Measurements from ENCODE around the gene SEL1L. TPM values are rescaled to one million over a fixed set of nuclear protein-coding genes. Genes with fewer than 3 reads are reported as not detected.

SEL1L gene
- total RNA-seq, 1 donor from 2014 or later: 71.9 TPM

DNA sequence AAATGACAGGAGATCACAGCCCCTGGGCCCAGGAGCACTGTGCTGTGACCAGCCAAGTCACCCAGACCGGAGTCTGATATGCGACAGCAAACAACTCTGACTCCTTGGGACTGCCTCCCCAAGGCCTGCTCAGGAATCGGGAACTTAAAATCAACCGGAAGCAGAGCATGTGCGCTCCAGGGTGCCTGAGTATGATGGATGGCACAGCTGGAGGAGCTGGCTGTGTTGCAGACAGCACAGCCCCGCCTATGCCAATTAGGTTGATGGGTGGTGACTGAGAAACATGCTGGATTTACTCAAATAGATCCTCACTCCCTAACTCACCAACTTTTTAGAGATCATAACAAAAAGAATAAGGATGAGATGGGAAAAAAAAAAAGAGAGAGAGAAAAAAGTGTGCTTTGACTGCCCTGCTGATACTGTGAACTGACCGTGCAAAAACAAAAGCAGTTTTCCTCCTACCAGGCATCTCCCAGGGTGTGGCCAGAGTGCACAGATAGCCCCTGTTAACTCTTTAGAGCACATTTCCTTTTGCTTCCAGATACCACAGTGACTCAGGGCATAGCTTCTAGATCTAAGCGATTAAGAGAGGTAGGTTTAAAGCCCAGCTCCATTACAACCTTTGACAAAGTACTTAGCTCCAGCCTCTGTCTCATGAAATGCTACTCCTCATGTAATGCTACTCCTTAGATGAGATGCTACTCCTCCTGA lies 106.2 kb downstream of the SEL1L start:
- no peak overlapping the region for H3K27ac Mint-ChIP-seq (ENCODE audit: unreplicated experiment)
- peaks cover 3% of the 10 kb centered on the region for H3K27me3 Mint-ChIP-seq (ENCODE audit: unreplicated experiment)
- H3K9me3 Mint-ChIP-seq (ENCODE audit: unreplicated experiment): no peaks in the 10 kb centered on the region
- H3K4me1 Mint-ChIP-seq (ENCODE audit: unreplicated experiment): peaks cover 28% of the 10 kb centered on the region
- no peak for DNase-seq (ENCODE audit: low spot score)
- TF ChIP-seq CTCF (IDR thresholded peaks at IDR 0.05; ENCODE audit: unreplicated experiment): no peak
- no peaks in the 10 kb centered on the region for H3K36me3 Mint-ChIP-seq (ENCODE audit: low read depth, unreplicated experiment)
- no peak overlapping the region for H3K4me3 Mint-ChIP-seq (ENCODE audit: unreplicated experiment)

DNA sequence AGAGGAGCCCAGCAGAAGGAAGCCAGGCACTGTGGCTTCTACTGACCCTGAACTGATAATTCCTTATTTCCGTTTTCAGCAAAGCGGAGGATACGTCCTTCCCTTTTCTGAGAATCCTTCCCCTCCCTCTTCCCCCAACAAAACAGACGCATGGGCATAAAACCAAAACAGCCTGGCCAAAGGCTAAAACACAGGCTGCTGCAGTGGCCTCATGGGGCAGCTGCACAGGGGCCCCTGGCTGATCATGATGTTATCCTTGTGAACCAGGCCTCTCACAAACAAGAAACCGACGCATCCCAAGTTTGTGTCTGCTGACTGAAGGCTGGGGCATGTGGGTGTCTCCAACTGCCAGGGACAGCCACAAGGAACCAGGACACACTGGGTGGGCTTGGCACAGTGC lies 110.1 kb downstream of the SEL1L start:
- Mint-ChIP-seq H3K27ac (ENCODE audit: unreplicated experiment) (peak overlapping the region; percentile 70), H3K36me3 (ENCODE audit: low read depth, unreplicated experiment) (no peaks in the 10 kb centered on the region), H3K4me1 (ENCODE audit: unreplicated experiment) (peaks cover 30% of the 10 kb centered on the region), H3K9me3 (ENCODE audit: unreplicated experiment) (no peaks in the 10 kb centered on the region), H3K27me3 (ENCODE audit: unreplicated experiment) (no peaks in the 10 kb centered on the region), H3K4me3 (ENCODE audit: unreplicated experiment) (no peak overlapping the region)
- TF ChIP-seq CTCF (IDR thresholded peaks at IDR 0.05; ENCODE audit: unreplicated experiment): no peak
- DNase-seq (ENCODE audit: low spot score): no peak

Other genes starting within 250 kb of the SEL1L start
- gene STON2, start 133.5 kb downstream of the SEL1L start, total RNA-seq (ENCODE audit: unreplicated experiment): 66.8 TPM

All from endothelial cell (in vitro differentiated cells).